ENCODE measurements around the gene ILRUN. TPM values are rescaled to one million over a fixed set of nuclear protein-coding genes. Genes with fewer than 3 reads are reported as not detected.
"Not testable (repeated sequence)": the region's sequence is repeated elsewhere in the genome, so short reads cannot be mapped to it uniquely, and the experiment has no call there.

Gene ILRUN
- total RNA-seq, 5 donors from 2014 or later (not counting 1 experiment from before 2014, with no cell fraction given) = 61.0 to 76.6 (median 65.1) TPM

- 92% methylated on average over 3 of the region's 5 CpGs for WGBS (ENCODE audit: insufficient coverage)
- no peaks in the 10 kb centered on the region for H3K9me3 ChIP-seq
- H3K4me1 ChIP-seq (ENCODE audit: control insufficient read depth in 1 of 2, extremely low read depth in 1 of 2, insufficient read depth in 2 of 2, low read length in 2 of 2) = no peaks in the 10 kb centered on the region
- CTCF ChIA-PET = interaction anchor here in 1 of 2 donors (0.5 kb wide), 1 partner anchor 567 kb away, joined by 4 read pairs; no protein-coding TSS in a partner anchor
- no peaks in the 10 kb centered on the region for H3K36me3 ChIP-seq (ENCODE audit: control insufficient read depth in 2 of 2, extremely low read depth in 1 of 2, insufficient read depth in 1 of 2, low read length in 1 of 2)
- ATAC-seq (replicated peaks in 1 of 4) = no peak
- no peak overlapping the region for H3K27ac Mint-ChIP-seq
- no peaks in the 10 kb centered on the region for H3K36me3 Mint-ChIP-seq
- no peaks in the 10 kb centered on the region for H3K27me3 Mint-ChIP-seq
- POLR2A ChIA-PET = interaction anchor here in 1 of 2 donors (0.6 kb wide), 2 partner anchors 96 to 125 kb away, joined by 3 to 5 read pairs; no protein-coding TSS in a partner anchor
- H3K4me3 Mint-ChIP-seq = no peak overlapping the region
- no peak overlapping the region for H3K27ac ChIP-seq (ENCODE audit: low read length)
- no peaks in the 10 kb centered on the region for H3K9me3 Mint-ChIP-seq
- DNase-seq = no peak
- no peaks in the 10 kb centered on the region for H3K27me3 ChIP-seq (replicated peaks in 1 of 2; ENCODE audit: control insufficient read depth in 2 of 2, extremely low read depth in 1 of 2, insufficient read depth in 2 of 2, low read length in 1 of 2)
- no peak overlapping the region for H3K4me3 ChIP-seq (ENCODE audit: control insufficient read depth in 1 of 2, extremely low read depth in 1 of 2, low read length in 1 of 2)
- H3K4me1 Mint-ChIP-seq = no peaks in the 10 kb centered on the region
These were observed 35.0 kb upstream of the ILRUN start for GRCh38 chr6:34731393-34732060.

- Histone ChIP-seq H3K9me3 (no peaks in the 10 kb centered on the region), H3K4me3 (ENCODE audit: control insufficient read depth in 1 of 2, extremely low read depth in 1 of 2, low read length in 1 of 2) (no peak overlapping the region), H3K27me3 (replicated peaks in 1 of 2; ENCODE audit: control insufficient read depth in 2 of 2, extremely low read depth in 1 of 2, insufficient read depth in 2 of 2, low read length in 1 of 2) (no peaks in the 10 kb centered on the region), H3K36me3 (ENCODE audit: control insufficient read depth in 2 of 2, extremely low read depth in 1 of 2, insufficient read depth in 1 of 2, low read length in 1 of 2) (no peaks in the 10 kb centered on the region), H3K4me1 (ENCODE audit: control insufficient read depth in 1 of 2, extremely low read depth in 1 of 2, insufficient read depth in 2 of 2, low read length in 2 of 2) (no peaks in the 10 kb centered on the region), H3K27ac (ENCODE audit: low read length) (no peak overlapping the region)
- no CpG with 5 or more reads among the region's 4 CpGs for WGBS (ENCODE audit: insufficient coverage)
- peaks cover 0 to 5% (median 0%) of the 10 kb centered on the region in 3 donors for H3K9me3 Mint-ChIP-seq
- H3K27ac Mint-ChIP-seq = no peak overlapping the region
- no peak overlapping the region for H3K4me3 Mint-ChIP-seq
- H3K27me3 Mint-ChIP-seq = no peaks in the 10 kb centered on the region
- ChIA-PET POLR2A (no interaction called here), CTCF (no interaction called here)
- DNase-seq (no peak), ATAC-seq (replicated peaks in 1 of 4) (no peak)
- peaks cover 5% of the 10 kb centered on the region for H3K36me3 Mint-ChIP-seq
- no peaks in the 10 kb centered on the region for H3K4me1 Mint-ChIP-seq
These were observed 33.3 kb upstream of the ILRUN start for GRCh38 chr6:34729631-34730470.

- Histone ChIP-seq H3K27ac (ENCODE audit: low read length) (no peak overlapping the region), H3K4me1 (ENCODE audit: control insufficient read depth in 1 of 2, extremely low read depth in 1 of 2, insufficient read depth in 2 of 2, low read length in 2 of 2) (no peaks in the 10 kb centered on the region), H3K4me3 (ENCODE audit: control insufficient read depth in 1 of 2, extremely low read depth in 1 of 2, low read length in 1 of 2) (no peak overlapping the region), H3K36me3 (ENCODE audit: control insufficient read depth in 2 of 2, extremely low read depth in 1 of 2, insufficient read depth in 1 of 2, low read length in 1 of 2) (no peaks in the 10 kb centered on the region), H3K9me3 (no peaks in the 10 kb centered on the region), H3K27me3 (replicated peaks in 1 of 2; ENCODE audit: control insufficient read depth in 2 of 2, extremely low read depth in 1 of 2, insufficient read depth in 2 of 2, low read length in 1 of 2) (no peaks in the 10 kb centered on the region)
- no peak for ATAC-seq (replicated peaks in 1 of 4)
- peaks cover 5% of the 10 kb centered on the region for H3K36me3 Mint-ChIP-seq
- H3K9me3 Mint-ChIP-seq = peaks cover 0 to 5% (median 0%) of the 10 kb centered on the region in 3 donors
- no peak for DNase-seq
- H3K27ac Mint-ChIP-seq = no peak overlapping the region
- H3K4me3 Mint-ChIP-seq = no peak overlapping the region
- H3K27me3 Mint-ChIP-seq = no peaks in the 10 kb centered on the region
- ChIA-PET POLR2A (no interaction called here), CTCF (no interaction called here)
- no CpG with 5 or more reads among the region's 1 CpG for WGBS (ENCODE audit: insufficient coverage)
- no peaks in the 10 kb centered on the region for H3K4me1 Mint-ChIP-seq
These were observed 29.5 kb upstream of the ILRUN start for GRCh38 chr6:34726055-34726454.

GRCh38 chr6:34723203-34723602 is 26.6 kb upstream of the ILRUN start:
- Mint-ChIP-seq H3K36me3 (peaks cover 5% of the 10 kb centered on the region), H3K27me3 (no peaks in the 10 kb centered on the region), H3K27ac (no peak overlapping the region), H3K4me1 (no peaks in the 10 kb centered on the region), H3K9me3 (peaks cover 0 to 5% (median 0%) of the 10 kb centered on the region in 3 donors), H3K4me3 (no peak overlapping the region)
- H3K9me3 ChIP-seq = no peaks in the 10 kb centered on the region
- H3K4me1 ChIP-seq (ENCODE audit: control insufficient read depth in 1 of 2, extremely low read depth in 1 of 2, insufficient read depth in 2 of 2, low read length in 2 of 2) = no peaks in the 10 kb centered on the region
- DNase-seq (no peak), ATAC-seq (replicated peaks in 1 of 4) (no peak)
- no peaks in the 10 kb centered on the region for H3K36me3 ChIP-seq (ENCODE audit: control insufficient read depth in 2 of 2, extremely low read depth in 1 of 2, insufficient read depth in 1 of 2, low read length in 1 of 2)
- 66% methylated on average over 2 of the region's 2 CpGs for WGBS (ENCODE audit: insufficient coverage)
- no peak overlapping the region for H3K4me3 ChIP-seq (ENCODE audit: control insufficient read depth in 1 of 2, extremely low read depth in 1 of 2, low read length in 1 of 2)
- H3K27ac ChIP-seq (ENCODE audit: low read length) = no peak overlapping the region
- POLR2A ChIA-PET = no interaction called here
- CTCF ChIA-PET = no interaction called here
- no peaks in the 10 kb centered on the region for H3K27me3 ChIP-seq (replicated peaks in 1 of 2; ENCODE audit: control insufficient read depth in 2 of 2, extremely low read depth in 1 of 2, insufficient read depth in 2 of 2, low read length in 1 of 2)

- Mint-ChIP-seq H3K27ac (no peak overlapping the region), H3K4me3 (no peak overlapping the region), H3K27me3 (no peaks in the 10 kb centered on the region), H3K4me1 (no peaks in the 10 kb centered on the region), H3K36me3 (peaks cover 5% of the 10 kb centered on the region), H3K9me3 (peaks cover 0 to 5% (median 0%) of the 10 kb centered on the region in 3 donors)
- ChIA-PET CTCF (no interaction called here), POLR2A (no interaction called here)
- no peak for ATAC-seq (replicated peaks in 1 of 4)
- no peak for DNase-seq
- no peaks in the 10 kb centered on the region for H3K9me3 ChIP-seq
- H3K36me3 ChIP-seq (ENCODE audit: control insufficient read depth in 2 of 2, extremely low read depth in 1 of 2, insufficient read depth in 1 of 2, low read length in 1 of 2) = no peaks in the 10 kb centered on the region
- 78% methylated on average over 8 of the region's 8 CpGs for WGBS (ENCODE audit: insufficient coverage)
- H3K27ac ChIP-seq (ENCODE audit: low read length) = no peak overlapping the region
- no peaks in the 10 kb centered on the region for H3K27me3 ChIP-seq (replicated peaks in 1 of 2; ENCODE audit: control insufficient read depth in 2 of 2, extremely low read depth in 1 of 2, insufficient read depth in 2 of 2, low read length in 1 of 2)
- H3K4me3 ChIP-seq (ENCODE audit: control insufficient read depth in 1 of 2, extremely low read depth in 1 of 2, low read length in 1 of 2) = no peak overlapping the region
- no peaks in the 10 kb centered on the region for H3K4me1 ChIP-seq (ENCODE audit: control insufficient read depth in 1 of 2, extremely low read depth in 1 of 2, insufficient read depth in 2 of 2, low read length in 2 of 2)
These were observed 25.9 kb upstream of the ILRUN start for GRCh38 chr6:34722451-34722850.

- H3K4me1 Mint-ChIP-seq, POLR2A ChIA-PET: not testable (repeated sequence)
These were observed 23.6 kb upstream of the ILRUN start for GRCh38 chr6:34720160-34720559.

More at GRCh38 chr6:34720160-34720559, 23.6 kb upstream of the ILRUN start:
- H3K27ac Mint-ChIP-seq; H3K4me3 ChIP-seq (ENCODE audit: control insufficient read depth in 1 of 2, extremely low read depth in 1 of 2, low read length in 1 of 2); H3K9me3 ChIP-seq; H3K4me1 ChIP-seq (ENCODE audit: control insufficient read depth in 1 of 2, extremely low read depth in 1 of 2, insufficient read depth in 2 of 2, low read length in 2 of 2); ATAC-seq (replicated peaks in 1 of 4); H3K27me3 Mint-ChIP-seq; H3K4me3 Mint-ChIP-seq; H3K36me3 ChIP-seq (ENCODE audit: control insufficient read depth in 2 of 2, extremely low read depth in 1 of 2, insufficient read depth in 1 of 2, low read length in 1 of 2); H3K27ac ChIP-seq (ENCODE audit: low read length); CTCF ChIA-PET; H3K27me3 ChIP-seq (replicated peaks in 1 of 2; ENCODE audit: control insufficient read depth in 2 of 2, extremely low read depth in 1 of 2, insufficient read depth in 2 of 2, low read length in 1 of 2); H3K9me3 Mint-ChIP-seq; DNase-seq; H3K36me3 Mint-ChIP-seq: not testable (repeated sequence)
- WGBS (ENCODE audit: insufficient coverage) = no CpG with 5 or more reads among the region's 6 CpGs

All from T-cell (primary cell).